ENCODE data around the gene P4HA3.

The P4HA3 gene

DNA sequence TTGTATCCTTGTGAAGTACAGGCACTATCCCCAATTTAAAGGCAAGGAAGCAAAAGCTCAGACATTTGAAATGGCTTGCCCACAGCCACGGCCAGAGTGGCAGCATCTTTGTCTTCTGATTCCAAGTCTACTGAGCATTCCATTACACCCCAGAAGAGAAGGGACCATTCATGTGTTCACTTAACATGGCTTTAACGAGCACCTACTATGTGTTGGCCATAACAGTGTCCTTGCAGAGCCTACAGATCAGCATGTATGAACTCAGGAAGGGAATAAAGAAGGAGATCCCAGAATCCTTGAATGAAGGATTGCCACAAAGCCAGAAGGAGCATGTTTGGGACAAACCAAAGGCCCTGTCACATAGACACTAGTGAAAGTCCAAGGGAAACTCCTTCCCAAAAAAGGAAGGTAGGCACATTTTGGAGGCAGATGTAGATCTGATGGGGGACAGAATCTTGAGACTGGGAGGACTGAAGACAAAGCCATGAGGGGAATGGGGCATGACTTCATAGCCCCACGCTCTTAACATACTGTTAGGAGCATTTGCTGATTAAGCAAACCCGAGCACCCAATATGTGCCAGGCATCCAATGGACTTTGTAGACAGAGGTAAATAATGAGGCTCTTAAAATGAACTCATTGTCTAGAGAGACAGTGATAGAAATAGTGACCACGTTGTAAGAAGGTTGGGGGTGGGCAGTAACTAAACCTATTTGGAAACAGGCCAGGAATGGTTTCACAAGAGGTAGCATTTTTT, 54.9 kb downstream of the P4HA3 start:
- Histone ChIP-seq H3K4me1 (ENCODE audit: insufficient read depth, low read length) (no peaks in the 10 kb centered on the region), H3K4me3 (ENCODE audit: low read depth in 1 of 2, low read length in 2 of 2) (no peak overlapping the region), H3K4me2 (ENCODE audit: insufficient read depth, low read length) (no peak overlapping the region), H3K79me2 (ENCODE audit: insufficient read depth, low read length) (no peaks in the 10 kb centered on the region), H3K36me3 (ENCODE audit: insufficient read depth, low read length) (peaks cover 34% of the 10 kb centered on the region), H2AFZ (ENCODE audit: low read depth, low read length) (no peak overlapping the region), H3K27ac (ENCODE audit: low read length) (no peak overlapping the region), H3K9me3 (ENCODE audit: insufficient read depth, low read length, severe bottlenecking) (peaks cover 8% of the 10 kb centered on the region), H4K20me1 (ENCODE audit: insufficient read depth, low read length) (0 out of 2 replicates have a peak, but pooled peaks cover 2% of the 10 kb centered on the region), H3K9ac (ENCODE audit: low read depth, low read length) (no peak overlapping the region), H3K27me3 (ENCODE audit: insufficient read depth, low read length, poor library complexity) (no peaks in the 10 kb centered on the region)
- TF ChIP-seq EZH2 (IDR thresholded peaks at IDR 0.05; ENCODE audit: borderline replicate concordance, low read depth, low read length, severe bottlenecking), result no peak
- TF ChIP-seq CTCF (IDR thresholded peaks at IDR 0.05; ENCODE audit: borderline replicate concordance, extremely low read depth, low read length, poor library complexity, severe bottlenecking), result no peak
- DNase-seq (no peak), ATAC-seq (ENCODE audit: insufficient read depth, low read depth) (no peak)

DNA sequence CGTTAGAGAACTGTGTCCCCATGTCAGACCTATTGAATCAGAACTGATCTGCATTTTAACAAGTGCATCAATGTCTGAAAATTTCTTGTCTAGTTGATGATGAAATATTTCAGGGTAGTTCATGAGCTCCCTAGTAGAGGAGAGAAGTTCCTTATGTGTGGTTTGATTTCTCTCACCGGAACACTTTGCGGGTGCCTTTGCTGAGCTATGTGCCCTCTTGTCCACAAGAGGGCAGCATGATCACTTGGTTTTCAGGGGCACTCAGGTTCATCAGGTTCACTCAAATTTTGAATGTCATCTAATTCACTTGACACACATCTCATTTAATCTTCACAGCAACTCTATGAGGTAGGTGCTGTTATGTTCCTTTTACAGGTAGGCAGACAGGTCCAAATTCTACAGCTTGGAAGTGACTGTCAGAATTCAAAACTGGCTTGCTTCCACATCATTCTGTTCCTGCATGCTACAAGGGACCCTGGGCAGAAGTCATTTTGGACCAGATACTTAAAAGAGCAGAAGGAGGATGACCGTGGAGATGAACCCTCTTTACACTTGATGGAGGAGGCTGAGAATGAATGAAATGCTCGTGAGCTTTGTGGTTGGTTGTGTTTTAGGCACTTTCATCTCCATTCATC, 55.6 kb downstream of the P4HA3 start:
- no peaks in the 10 kb centered on the region for H3K4me1 ChIP-seq (ENCODE audit: insufficient read depth, low read length)
- DNase-seq (peak; percentile 58), ATAC-seq (ENCODE audit: insufficient read depth, low read depth) (peak; percentile 82)
- no peaks in the 10 kb centered on the region for H3K79me2 ChIP-seq (ENCODE audit: insufficient read depth, low read length)
- H3K27me3 ChIP-seq (ENCODE audit: insufficient read depth, low read length, poor library complexity), result no peaks in the 10 kb centered on the region
- H4K20me1 ChIP-seq (ENCODE audit: insufficient read depth, low read length), result 0 out of 2 replicates have a peak, but pooled peaks cover 2% of the 10 kb centered on the region
- no peak overlapping the region for H3K4me3 ChIP-seq (ENCODE audit: low read depth in 1 of 2, low read length in 2 of 2)
- peaks cover 3% of the 10 kb centered on the region for H3K9me3 ChIP-seq (ENCODE audit: insufficient read depth, low read length, severe bottlenecking)
- H3K9ac ChIP-seq (ENCODE audit: low read depth, low read length), result no peak overlapping the region
- no peak overlapping the region for H3K27ac ChIP-seq (ENCODE audit: low read length)
- TF ChIP-seq EZH2 (IDR thresholded peaks at IDR 0.05; ENCODE audit: borderline replicate concordance, low read depth, low read length, severe bottlenecking) (no peak), CTCF (IDR thresholded peaks at IDR 0.05; ENCODE audit: borderline replicate concordance, extremely low read depth, low read length, poor library complexity, severe bottlenecking) (peak; percentile 97)
- no peak overlapping the region for H2AFZ ChIP-seq (ENCODE audit: low read depth, low read length)
- H3K36me3 ChIP-seq (ENCODE audit: insufficient read depth, low read length), result peaks cover 41% of the 10 kb centered on the region
- no peak overlapping the region for H3K4me2 ChIP-seq (ENCODE audit: insufficient read depth, low read length)

DNA sequence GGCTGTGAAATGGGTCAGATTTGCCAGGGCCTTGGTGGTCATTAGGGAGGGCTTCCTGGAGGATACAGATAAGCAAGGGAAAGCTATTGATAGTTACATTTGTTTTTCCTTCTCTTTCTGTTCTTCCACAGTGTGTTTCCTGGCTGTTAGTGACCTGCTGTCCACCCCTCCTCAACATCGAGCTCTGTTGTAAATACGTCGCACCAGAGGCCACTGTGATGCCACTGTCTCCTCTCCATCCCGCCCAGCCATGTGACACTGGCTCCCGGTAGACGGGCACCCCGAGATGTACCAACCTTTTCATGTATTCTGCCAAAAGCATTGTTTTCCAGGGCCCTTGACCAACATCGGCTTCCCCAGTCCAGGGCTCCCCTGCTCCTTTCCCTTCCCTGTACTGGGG, 58.1 kb downstream of the P4HA3 start:
- Histone ChIP-seq H2AFZ (ENCODE audit: low read depth, low read length) (no peak overlapping the region), H3K27me3 (ENCODE audit: insufficient read depth, low read length, poor library complexity) (no peaks in the 10 kb centered on the region), H3K79me2 (ENCODE audit: insufficient read depth, low read length) (no peaks in the 10 kb centered on the region), H4K20me1 (ENCODE audit: insufficient read depth, low read length) (0 out of 2 replicates have a peak, but pooled peaks cover 2% of the 10 kb centered on the region), H3K27ac (ENCODE audit: low read length) (no peak overlapping the region), H3K4me2 (ENCODE audit: insufficient read depth, low read length) (no peak overlapping the region), H3K9ac (ENCODE audit: low read depth, low read length) (no peak overlapping the region), H3K4me1 (ENCODE audit: insufficient read depth, low read length) (no peaks in the 10 kb centered on the region), H3K9me3 (ENCODE audit: insufficient read depth, low read length, severe bottlenecking) (no peaks in the 10 kb centered on the region), H3K4me3 (ENCODE audit: low read depth in 1 of 2, low read length in 2 of 2) (no peak overlapping the region), H3K36me3 (ENCODE audit: insufficient read depth, low read length) (peaks cover 63% of the 10 kb centered on the region)
- no peak for TF ChIP-seq EZH2 (IDR thresholded peaks at IDR 0.05; ENCODE audit: borderline replicate concordance, low read depth, low read length, severe bottlenecking)
- no peak for TF ChIP-seq CTCF (IDR thresholded peaks at IDR 0.05; ENCODE audit: borderline replicate concordance, extremely low read depth, low read length, poor library complexity, severe bottlenecking)
- no peak for ATAC-seq (ENCODE audit: insufficient read depth, low read depth)
- no peak for DNase-seq
